Measurements from ENCODE around the gene CPA2.

The CPA2 gene

DNA sequence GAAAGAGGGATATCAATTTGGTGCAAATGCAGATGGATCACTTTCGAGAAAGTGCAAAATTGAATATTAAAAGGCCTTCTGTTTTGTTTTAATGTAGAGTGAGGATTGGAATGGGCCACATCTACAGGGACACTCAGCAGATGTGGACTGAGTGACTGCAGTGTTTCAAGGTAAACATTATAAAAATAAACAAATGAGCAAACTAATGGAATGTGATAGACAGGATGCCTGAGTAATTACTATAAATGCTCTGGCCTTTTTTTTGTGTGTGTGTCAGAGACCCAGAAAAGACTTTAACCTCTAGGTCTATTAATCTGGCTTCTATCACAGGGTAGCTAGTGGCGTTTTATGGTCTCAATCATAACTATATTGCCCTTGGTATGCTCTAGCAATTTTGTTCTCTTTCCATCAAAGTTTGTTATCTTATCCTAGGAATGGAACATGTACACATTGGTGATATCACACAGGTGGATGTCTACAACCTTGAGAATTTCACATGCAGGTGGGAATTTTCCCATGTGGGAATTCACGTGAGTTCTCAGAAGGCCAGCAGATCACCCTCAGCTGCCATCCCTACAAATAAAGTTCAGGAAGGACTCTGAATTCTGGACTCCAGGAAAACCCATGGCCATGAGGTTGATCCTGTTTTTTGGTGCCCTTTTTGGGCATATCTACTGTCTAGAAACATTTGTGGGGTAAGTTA lies at the start of gene CPA2:
Gene CPA2, plus strand, starts transcription at position 606 of the 703 bp plus-strand sequence. Its CDS starts 19 bp downstream, at position 625.
- TF ChIP-seq, protein P1, sequence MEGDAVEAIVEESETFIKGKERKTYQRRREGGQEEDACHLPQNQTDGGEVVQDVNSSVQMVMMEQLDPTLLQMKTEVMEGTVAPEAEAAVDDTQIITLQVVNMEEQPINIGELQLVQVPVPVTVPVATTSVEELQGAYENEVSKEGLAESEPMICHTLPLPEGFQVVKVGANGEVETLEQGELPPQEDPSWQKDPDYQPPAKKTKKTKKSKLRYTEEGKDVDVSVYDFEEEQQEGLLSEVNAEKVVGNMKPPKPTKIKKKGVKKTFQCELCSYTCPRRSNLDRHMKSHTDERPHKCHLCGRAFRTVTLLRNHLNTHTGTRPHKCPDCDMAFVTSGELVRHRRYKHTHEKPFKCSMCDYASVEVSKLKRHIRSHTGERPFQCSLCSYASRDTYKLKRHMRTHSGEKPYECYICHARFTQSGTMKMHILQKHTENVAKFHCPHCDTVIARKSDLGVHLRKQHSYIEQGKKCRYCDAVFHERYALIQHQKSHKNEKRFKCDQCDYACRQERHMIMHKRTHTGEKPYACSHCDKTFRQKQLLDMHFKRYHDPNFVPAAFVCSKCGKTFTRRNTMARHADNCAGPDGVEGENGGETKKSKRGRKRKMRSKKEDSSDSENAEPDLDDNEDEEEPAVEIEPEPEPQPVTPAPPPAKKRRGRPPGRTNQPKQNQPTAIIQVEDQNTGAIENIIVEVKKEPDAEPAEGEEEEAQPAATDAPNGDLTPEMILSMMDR (IDR thresholded peaks at IDR 0.05; ENCODE audit: insufficient read depth, low read length, poor library complexity, severe bottlenecking), result no peak
- H3K36me3 ChIP-seq (ENCODE audit: control insufficient read depth, insufficient read depth, low read length), result no peaks in the 10 kb centered on the region
- H3K4me3 ChIP-seq (replicated peaks; ENCODE audit: low read depth, low read length), result no peak within 1 kb of the TSS
- DNase-seq (ENCODE audit: extremely low read depth, insufficient read length), result no peak
- no peaks in the 10 kb centered on the region for H3K27me3 ChIP-seq (replicated peaks; ENCODE audit: control insufficient read depth, insufficient read depth, low read length)

DNA sequence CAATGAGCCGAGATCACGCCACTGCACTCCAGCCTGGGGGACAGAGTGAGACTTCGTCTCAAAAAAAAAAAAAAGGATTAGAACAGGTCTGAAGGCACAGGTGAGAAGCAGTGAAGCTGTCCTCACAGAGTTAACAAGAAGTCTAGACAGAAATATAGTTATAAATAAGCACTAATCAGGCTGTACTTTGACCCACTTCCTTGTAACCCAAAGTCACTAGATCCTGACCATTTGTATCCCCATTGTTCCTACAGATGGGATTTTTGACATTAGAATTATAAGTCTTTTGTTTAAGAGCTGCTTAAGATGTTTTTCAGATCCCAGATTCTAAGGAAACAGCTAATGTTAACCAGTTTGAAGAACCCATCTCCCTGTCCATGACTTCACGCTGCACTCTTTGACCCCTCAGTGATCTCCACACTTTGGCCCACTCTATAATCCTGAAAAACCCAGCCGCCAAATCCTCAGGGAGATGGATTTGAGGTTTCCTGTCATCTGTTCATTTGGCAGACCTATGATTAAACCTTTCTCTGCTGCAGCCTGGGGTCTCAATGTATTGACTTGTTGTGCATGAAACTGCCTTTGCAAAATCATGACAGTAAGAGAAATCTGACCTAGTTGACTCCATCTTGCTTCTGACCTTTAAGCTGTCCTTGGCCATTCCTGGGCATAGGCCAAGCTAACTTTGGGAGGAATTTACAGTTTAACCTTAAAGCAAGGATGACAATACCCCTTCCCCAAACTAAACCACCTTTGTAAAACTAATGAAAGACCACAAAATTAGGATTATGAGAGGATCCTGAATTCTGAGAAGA lies 47.6 kb upstream of the CPA2 start:
- Histone ChIP-seq H3K27me3 (replicated peaks; ENCODE audit: control insufficient read depth, insufficient read depth, low read length) (no peaks in the 10 kb centered on the region), H3K4me3 (replicated peaks; ENCODE audit: low read depth, low read length) (no peak overlapping the region), H3K36me3 (ENCODE audit: control insufficient read depth, insufficient read depth, low read length) (no peaks in the 10 kb centered on the region)
- no peak for DNase-seq (ENCODE audit: extremely low read depth, insufficient read length)
- TF ChIP-seq, protein P1 (IDR thresholded peaks at IDR 0.05; ENCODE audit: insufficient read depth, low read length, poor library complexity, severe bottlenecking), result no peak

DNA sequence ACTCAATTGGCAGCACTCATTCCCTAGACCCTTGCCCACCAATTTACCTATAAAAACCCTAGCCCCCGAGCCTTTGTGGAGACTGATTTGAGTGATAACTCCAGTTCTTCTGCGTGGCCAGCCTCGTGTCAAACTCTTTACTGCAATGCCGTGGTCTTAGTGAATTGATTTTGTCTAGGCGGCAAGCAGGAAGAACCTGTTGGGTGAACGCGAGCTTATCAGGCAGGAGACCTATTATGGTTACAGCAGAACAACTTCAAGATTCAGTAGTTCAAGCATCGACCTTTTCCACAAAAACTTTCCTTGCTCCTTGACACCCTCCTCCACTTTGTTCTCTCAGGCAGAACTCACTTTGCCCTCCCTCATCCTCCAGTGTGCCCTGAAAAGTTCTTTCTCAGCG lies 46.8 kb upstream of the CPA2 start:
- Histone ChIP-seq H3K4me3 (replicated peaks; ENCODE audit: low read depth, low read length) (no peak overlapping the region), H3K36me3 (ENCODE audit: control insufficient read depth, insufficient read depth, low read length) (no peaks in the 10 kb centered on the region), H3K27me3 (replicated peaks; ENCODE audit: control insufficient read depth, insufficient read depth, low read length) (no peaks in the 10 kb centered on the region)
- no peak for DNase-seq (ENCODE audit: extremely low read depth, insufficient read length)
- TF ChIP-seq, protein P1 (IDR thresholded peaks at IDR 0.05; ENCODE audit: insufficient read depth, low read length, poor library complexity, severe bottlenecking), result no peak

DNA sequence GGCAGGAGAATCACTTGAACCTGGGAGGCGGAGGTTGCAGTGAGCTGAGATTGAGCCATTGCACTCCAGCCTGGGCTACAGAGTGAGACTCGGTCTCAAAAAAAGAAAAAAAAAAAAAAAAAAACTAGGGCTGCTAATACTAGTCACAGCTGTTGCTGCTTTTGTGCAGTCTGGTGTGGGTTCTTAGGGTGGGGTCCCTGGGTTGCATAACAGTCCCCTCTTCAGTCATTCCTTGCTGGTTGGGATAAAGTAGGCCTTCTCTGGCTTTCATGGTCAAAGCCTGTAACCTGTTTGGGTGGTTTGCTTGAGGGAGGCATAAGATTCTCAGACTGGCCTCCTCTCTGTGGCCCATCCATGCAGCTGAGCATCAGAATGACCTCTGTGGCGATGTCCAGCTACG lies 44.9 kb upstream of the CPA2 start:
- no peak for DNase-seq (ENCODE audit: extremely low read depth, insufficient read length)
- no peaks in the 10 kb centered on the region for H3K27me3 ChIP-seq (replicated peaks; ENCODE audit: control insufficient read depth, insufficient read depth, low read length)
- TF ChIP-seq, protein P1 (IDR thresholded peaks at IDR 0.05; ENCODE audit: insufficient read depth, low read length, poor library complexity, severe bottlenecking), result no peak
- H3K36me3 ChIP-seq (ENCODE audit: control insufficient read depth, insufficient read depth, low read length), result no peaks in the 10 kb centered on the region
- H3K4me3 ChIP-seq (replicated peaks; ENCODE audit: low read depth, low read length), result no peak overlapping the region

DNA sequence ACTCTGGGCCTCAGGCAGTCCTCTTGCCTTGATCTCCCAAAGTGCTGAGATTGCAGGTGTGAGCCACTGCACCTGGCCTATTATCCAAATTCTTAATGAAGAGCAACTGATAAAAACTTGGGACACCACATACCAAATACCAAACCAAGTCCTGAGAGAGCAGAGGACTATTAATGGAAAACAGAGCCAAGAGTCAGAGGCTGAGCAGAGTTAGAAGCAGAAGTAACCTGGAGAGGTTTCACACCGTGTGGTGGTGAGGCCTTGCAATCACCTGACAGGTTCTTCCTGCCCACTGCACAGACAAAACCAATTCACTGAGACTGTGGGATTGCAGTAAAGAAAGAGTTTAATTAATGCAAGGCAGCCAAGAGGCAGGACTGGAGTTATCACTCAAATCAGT lies 43.0 kb upstream of the CPA2 start:
- no peak for DNase-seq (ENCODE audit: extremely low read depth, insufficient read length)
- TF ChIP-seq, protein P1 (IDR thresholded peaks at IDR 0.05; ENCODE audit: insufficient read depth, low read length, poor library complexity, severe bottlenecking), result no peak

More for the DNA sequence above, 43.0 kb upstream of the CPA2 start:
- no peak overlapping the region for H3K4me3 ChIP-seq (replicated peaks; ENCODE audit: low read depth, low read length)
- H3K36me3 ChIP-seq (ENCODE audit: control insufficient read depth, insufficient read depth, low read length), result no peaks in the 10 kb centered on the region
- H3K27me3 ChIP-seq (replicated peaks; ENCODE audit: control insufficient read depth, insufficient read depth, low read length), result no peaks in the 10 kb centered on the region
